Measurements from ENCODE around the gene RNF4. TPM values are rescaled to one million over a fixed set of nuclear protein-coding genes. Genes with fewer than 3 reads are reported as not detected.
"Not testable (repeated sequence)": the region's sequence is repeated elsewhere in the genome, so short reads cannot be mapped to it uniquely, and the experiment has no call there.

RNF4 gene
- total and polyA plus RNA-seq, 10 donors = 22.0 to 82.5 (median 63.1) TPM

- Histone ChIP-seq H3K27me3 (replicated peaks in 1 of 7) (peaks cover 0 to 36% (median 0%) of the 10 kb centered on the region in 7 donors), H3K4me1 (peaks cover 10 to 38% (median 25%) of the 10 kb centered on the region in 6 donors), H3K27ac (peak overlapping the region in 4 of 8 donors; percentile 37 to 52 (median 45)), H3K9me3 (no peaks in the 10 kb centered on the region), H3K4me3 (peak overlapping the region in 7 of 8 donors; percentile 40 to 87 (median 62)), H3K36me3 (no peaks in the 10 kb centered on the region)
- TF ChIP-seq POLR2AphosphoS5 (IDR thresholded peaks at IDR 0.05) = no peak
- TF ChIP-seq POLR2A (IDR thresholded peaks at IDR 0.05) = no peak
- TF ChIP-seq, protein P1, sequence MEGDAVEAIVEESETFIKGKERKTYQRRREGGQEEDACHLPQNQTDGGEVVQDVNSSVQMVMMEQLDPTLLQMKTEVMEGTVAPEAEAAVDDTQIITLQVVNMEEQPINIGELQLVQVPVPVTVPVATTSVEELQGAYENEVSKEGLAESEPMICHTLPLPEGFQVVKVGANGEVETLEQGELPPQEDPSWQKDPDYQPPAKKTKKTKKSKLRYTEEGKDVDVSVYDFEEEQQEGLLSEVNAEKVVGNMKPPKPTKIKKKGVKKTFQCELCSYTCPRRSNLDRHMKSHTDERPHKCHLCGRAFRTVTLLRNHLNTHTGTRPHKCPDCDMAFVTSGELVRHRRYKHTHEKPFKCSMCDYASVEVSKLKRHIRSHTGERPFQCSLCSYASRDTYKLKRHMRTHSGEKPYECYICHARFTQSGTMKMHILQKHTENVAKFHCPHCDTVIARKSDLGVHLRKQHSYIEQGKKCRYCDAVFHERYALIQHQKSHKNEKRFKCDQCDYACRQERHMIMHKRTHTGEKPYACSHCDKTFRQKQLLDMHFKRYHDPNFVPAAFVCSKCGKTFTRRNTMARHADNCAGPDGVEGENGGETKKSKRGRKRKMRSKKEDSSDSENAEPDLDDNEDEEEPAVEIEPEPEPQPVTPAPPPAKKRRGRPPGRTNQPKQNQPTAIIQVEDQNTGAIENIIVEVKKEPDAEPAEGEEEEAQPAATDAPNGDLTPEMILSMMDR (IDR thresholded peaks at IDR 0.05 in 8 of 11, conservative IDR thresholded peaks at IDR 0.05 in 3 of 11) = peak in 3 of 11 experiments; percentile 12 to 39 (median 31)
- intact Hi-C loops (cut with DNase I; ENCODE audit: low total_unique reads) = no loop called here
- 35 to 57% (median 40%) methylated on average over 20 to 35 of the region's 35 CpGs for WGBS, 5 donors
- DNase-seq = peak; percentile 59
Measured at GRCh38 chr4:2462992-2463762, 5.7 kb upstream of the RNF4 start.

- H3K27ac ChIP-seq = no peak overlapping the region
- H3K4me3 ChIP-seq = no peak overlapping the region
- 90 to 97% (median 95%) methylated on average over 5 to 6 of the region's 6 CpGs for WGBS, 5 donors
- H3K27me3 ChIP-seq (replicated peaks in 1 of 7) = peaks cover 0 to 26% (median 0%) of the 10 kb centered on the region in 7 donors
- TF ChIP-seq POLR2A (IDR thresholded peaks at IDR 0.05) (no peak), POLR2AphosphoS5 (IDR thresholded peaks at IDR 0.05) (no peak)
- TF ChIP-seq, protein P1 (IDR thresholded peaks at IDR 0.05 in 8 of 11, conservative IDR thresholded peaks at IDR 0.05 in 3 of 11) = no peak
- intact Hi-C loops (cut with DNase I; ENCODE audit: low total_unique reads) = no loop called here
- peaks cover 11 to 46% (median 30%) of the 10 kb centered on the region in 6 donors for H3K4me1 ChIP-seq
- H3K36me3 ChIP-seq = no peaks in the 10 kb centered on the region
- no peaks in the 10 kb centered on the region for H3K9me3 ChIP-seq
- peak; percentile 39 for DNase-seq
Measured at GRCh38 chr4:2465032-2465431, 3.9 kb upstream of the RNF4 start.

DNA sequence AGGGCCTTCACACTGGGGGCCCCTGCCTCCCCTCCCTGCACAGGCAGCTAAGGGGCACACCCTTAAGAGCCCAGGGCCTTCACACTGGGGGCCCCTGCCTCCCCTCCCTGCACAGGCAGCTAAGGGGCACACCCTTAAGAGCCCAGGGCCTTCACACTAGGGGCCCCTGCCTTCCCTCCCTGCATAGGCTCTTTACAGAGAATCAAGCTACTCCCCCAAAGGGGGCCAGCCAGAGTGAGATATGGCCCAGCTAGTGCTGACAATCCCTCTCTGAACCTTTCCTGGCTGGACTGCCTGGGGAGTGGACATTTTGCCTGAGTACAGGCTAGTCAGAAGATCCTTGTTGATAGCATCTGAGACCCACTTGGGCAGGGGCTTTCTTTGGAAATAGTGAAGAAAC lies 3.4 kb upstream of the RNF4 start:
- H3K4me3 ChIP-seq; H3K27ac ChIP-seq; H3K9me3 ChIP-seq; intact Hi-C loops (cut with DNase I; ENCODE audit: low total_unique reads); H3K36me3 ChIP-seq: not testable (repeated sequence)
- Histone ChIP-seq H3K4me1 (peaks cover 16 to 51% (median 35%) of the 10 kb centered on the region in 6 donors), H3K27me3 (replicated peaks in 1 of 7) (peaks cover 0 to 26% (median 0%) of the 10 kb centered on the region in 7 donors)
- peak; percentile 41 for DNase-seq

DNA sequence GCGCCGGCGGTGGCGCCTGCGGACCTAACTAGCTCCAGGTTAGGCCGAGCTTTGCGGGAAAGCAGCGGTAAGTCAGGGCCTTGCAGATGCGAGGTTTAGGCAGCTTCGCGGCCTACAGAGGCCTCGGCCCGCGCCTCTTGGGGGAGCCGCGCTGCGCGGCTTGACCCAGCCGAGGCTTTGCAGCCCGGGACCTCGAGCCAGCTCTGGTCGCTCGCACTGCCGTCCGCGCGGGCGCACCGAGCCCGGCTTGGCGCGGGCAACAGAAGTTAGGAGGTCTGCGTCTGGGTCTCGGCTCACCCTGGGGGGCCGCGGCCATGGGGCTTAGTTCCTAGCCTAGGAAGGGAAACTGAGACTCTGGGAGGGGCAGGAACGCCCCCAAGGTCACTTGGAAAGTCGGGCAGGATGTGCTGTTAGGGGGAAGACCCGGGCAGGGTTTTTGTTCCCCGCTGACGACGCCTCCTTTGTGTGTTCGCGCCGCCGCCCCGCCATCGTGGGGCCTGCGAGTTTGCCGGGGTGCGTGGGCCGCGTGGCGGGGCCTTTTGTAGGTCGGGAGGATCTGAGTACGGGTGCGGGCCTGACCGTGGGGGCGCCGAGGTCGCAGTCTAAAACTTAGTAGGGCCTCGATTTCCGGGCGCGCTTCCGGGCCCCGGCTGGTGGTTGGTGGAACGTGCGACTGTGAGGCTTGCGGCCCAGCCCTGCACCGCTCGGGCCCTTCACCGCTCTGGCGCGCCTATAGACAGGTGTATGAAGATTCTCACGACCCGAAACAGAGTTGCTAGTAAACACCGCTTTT lies 482 bp downstream of the RNF4 start:
- H3K4me1 ChIP-seq = peaks cover 25 to 67% (median 47%) of the 10 kb centered on the region in 6 donors
- H3K9me3 ChIP-seq = no peaks in the 10 kb centered on the region
- no peaks in the 10 kb centered on the region for H3K27me3 ChIP-seq (replicated peaks in 1 of 7)
- DNase-seq = peak; percentile 94
- WGBS, 5 donors = 0% methylated on average over 42 to 78 of the region's 78 CpGs
- H3K36me3 ChIP-seq = peaks cover 0 to 38% (median 16%) of the 10 kb centered on the region in 6 donors
- peak overlapping the region; percentile 81 to 100 (median 96) for H3K4me3 ChIP-seq
- TF ChIP-seq POLR2AphosphoS5 (IDR thresholded peaks at IDR 0.05) = peak in 2 of 3 donors; percentile 15 to 39
- TF ChIP-seq, protein P1 (IDR thresholded peaks at IDR 0.05 in 8 of 11, conservative IDR thresholded peaks at IDR 0.05 in 3 of 11) = no peak
- intact Hi-C loops (cut with DNase I; ENCODE audit: low total_unique reads) = no loop called here
- H3K27ac ChIP-seq = peak overlapping the region; percentile 76 to 99 (median 97)

Measured in spleen (tissue), 11 donors.